HG02678 (cell line): ENCODE data around the gene RASGRP2.
"Not testable (repeated sequence)": the region's sequence is repeated elsewhere in the genome, so short reads cannot be mapped to it uniquely, and the experiment has no call there.

ENCODE experiments used
- ATAC-seq: cut with Tn5 transposase; IDR thresholded peaks from one replicate; pipeline ENCODE4 v1.9.1; 2021; ENCODE audit warnings: mild to moderate bottlenecking, moderate library complexity; ENCODE audit not compliant: unreplicated experiment

Gene RASGRP2

GRCh38 chr11:64701956-64702355 lies 42.0 kb downstream of the RASGRP2 start:
- ATAC-seq = not testable (repeated sequence)

- no peak for ATAC-seq
Observed at GRCh38 chr11:64698427-64698826, 45.5 kb downstream of the RASGRP2 start.

- no peak for ATAC-seq
Observed at GRCh38 chr11:64697663-64698375, 46.1 kb downstream of the RASGRP2 start.

- ATAC-seq = no peak
Observed at GRCh38 chr11:64696045-64696444, 47.9 kb downstream of the RASGRP2 start.

GRCh38 chr11:64695548-64695947 lies 48.4 kb downstream of the RASGRP2 start:
- no peak for ATAC-seq

- no peak for ATAC-seq
Observed at GRCh38 chr11:64694821-64695365, 49.0 kb downstream of the RASGRP2 start.

GRCh38 chr11:64694026-64694755 lies 49.8 kb downstream of the RASGRP2 start:
- no peak for ATAC-seq

GRCh38 chr11:64692764-64693331 lies 51.1 kb downstream of the RASGRP2 start:
- no peak for ATAC-seq

GRCh38 chr11:64691543-64691942 lies 52.4 kb downstream of the RASGRP2 start:
- no peak for ATAC-seq

GRCh38 chr11:64690235-64690634 lies 53.7 kb downstream of the RASGRP2 start:
- ATAC-seq = no peak

- peak; percentile 88 for ATAC-seq
Observed at GRCh38 chr11:64688534-64688982, 55.4 kb downstream of the RASGRP2 start.

- ATAC-seq = no peak
Observed at GRCh38 chr11:64687643-64688533, 56.1 kb downstream of the RASGRP2 start.

GRCh38 chr11:64687204-64687603 lies 56.7 kb downstream of the RASGRP2 start:
- no peak for ATAC-seq

- ATAC-seq = no peak
Observed at GRCh38 chr11:64686466-64687170, 57.3 kb downstream of the RASGRP2 start.

- ATAC-seq = no peak
Observed at GRCh38 chr11:64685536-64685935, 58.4 kb downstream of the RASGRP2 start.

GRCh38 chr11:64684357-64684756 lies 59.6 kb downstream of the RASGRP2 start:
- no peak for ATAC-seq

GRCh38 chr11:64681171-64681570 lies 62.8 kb downstream of the RASGRP2 start:
- no peak for ATAC-seq

GRCh38 chr11:64679846-64680245 lies 64.1 kb downstream of the RASGRP2 start:
- ATAC-seq = no peak

GRCh38 chr11:64677441-64678023 lies 66.4 kb downstream of the RASGRP2 start:
- no peak for ATAC-seq
